ENCODE measurements around the gene KIF26A.

Gene KIF26A

GRCh38 chr14:104158827-104159798 lies 20.7 kb downstream of the KIF26A start:
- H3K4me3 ChIP-seq (ENCODE audit: low read depth, low read length), result no peak overlapping the region
- TF ChIP-seq CTCF (IDR thresholded peaks at IDR 0.05; ENCODE audit: low read depth, low read length) (no peak), POLR2A (IDR thresholded peaks at IDR 0.05; ENCODE audit: extremely low read depth, insufficient read length) (no peak), MAX (IDR thresholded peaks at IDR 0.05; ENCODE audit: low read depth, low read length) (peak; percentile 73), MYC (IDR thresholded peaks at IDR 0.05; ENCODE audit: low read depth, low read length) (no peak)
- peak; percentile 58 for DNase-seq (ENCODE audit: low read depth)

GRCh38 chr14:104159990-104160389 lies 21.6 kb downstream of the KIF26A start:
- no peak for TF ChIP-seq MYC (IDR thresholded peaks at IDR 0.05; ENCODE audit: low read depth, low read length)
- no peak for TF ChIP-seq MAX (IDR thresholded peaks at IDR 0.05; ENCODE audit: low read depth, low read length)
- TF ChIP-seq CTCF (IDR thresholded peaks at IDR 0.05; ENCODE audit: low read depth, low read length), result no peak
- no peak for TF ChIP-seq POLR2A (IDR thresholded peaks at IDR 0.05; ENCODE audit: extremely low read depth, insufficient read length)

GRCh38 chr14:104161602-104162367 lies 23.4 kb downstream of the KIF26A start:
- H3K4me3 ChIP-seq (ENCODE audit: low read depth, low read length), result no peak overlapping the region
- DNase-seq (ENCODE audit: low read depth), result no peak
- TF ChIP-seq POLR2A (IDR thresholded peaks at IDR 0.05; ENCODE audit: extremely low read depth, insufficient read length) (no peak), MYC (IDR thresholded peaks at IDR 0.05; ENCODE audit: low read depth, low read length) (no peak), MAX (IDR thresholded peaks at IDR 0.05; ENCODE audit: low read depth, low read length) (no peak), CTCF (IDR thresholded peaks at IDR 0.05; ENCODE audit: low read depth, low read length) (no peak)

More at GRCh38 chr14:104159990-104160389, 21.6 kb downstream of the KIF26A start:
- DNase-seq (ENCODE audit: low read depth), result no peak
- H3K4me3 ChIP-seq (ENCODE audit: low read depth, low read length), result no peak overlapping the region

GRCh38 chr14:104162495-104162894 lies 24.1 kb downstream of the KIF26A start:
- TF ChIP-seq MAX (IDR thresholded peaks at IDR 0.05; ENCODE audit: low read depth, low read length) (no peak), MYC (IDR thresholded peaks at IDR 0.05; ENCODE audit: low read depth, low read length) (no peak), CTCF (IDR thresholded peaks at IDR 0.05; ENCODE audit: low read depth, low read length) (no peak), POLR2A (IDR thresholded peaks at IDR 0.05; ENCODE audit: extremely low read depth, insufficient read length) (no peak)

GRCh38 chr14:104163541-104163940 lies 25.2 kb downstream of the KIF26A start:
- TF ChIP-seq MAX (IDR thresholded peaks at IDR 0.05; ENCODE audit: low read depth, low read length) (no peak), MYC (IDR thresholded peaks at IDR 0.05; ENCODE audit: low read depth, low read length) (no peak), CTCF (IDR thresholded peaks at IDR 0.05; ENCODE audit: low read depth, low read length) (no peak)
- H3K4me3 ChIP-seq (ENCODE audit: low read depth, low read length), result no peak overlapping the region
- DNase-seq (ENCODE audit: low read depth), result no peak

More at GRCh38 chr14:104162495-104162894, 24.1 kb downstream of the KIF26A start:
- DNase-seq (ENCODE audit: low read depth), result no peak
- H3K4me3 ChIP-seq (ENCODE audit: low read depth, low read length), result no peak overlapping the region
